Measurements from ENCODE around the gene ST7.

DNA sequence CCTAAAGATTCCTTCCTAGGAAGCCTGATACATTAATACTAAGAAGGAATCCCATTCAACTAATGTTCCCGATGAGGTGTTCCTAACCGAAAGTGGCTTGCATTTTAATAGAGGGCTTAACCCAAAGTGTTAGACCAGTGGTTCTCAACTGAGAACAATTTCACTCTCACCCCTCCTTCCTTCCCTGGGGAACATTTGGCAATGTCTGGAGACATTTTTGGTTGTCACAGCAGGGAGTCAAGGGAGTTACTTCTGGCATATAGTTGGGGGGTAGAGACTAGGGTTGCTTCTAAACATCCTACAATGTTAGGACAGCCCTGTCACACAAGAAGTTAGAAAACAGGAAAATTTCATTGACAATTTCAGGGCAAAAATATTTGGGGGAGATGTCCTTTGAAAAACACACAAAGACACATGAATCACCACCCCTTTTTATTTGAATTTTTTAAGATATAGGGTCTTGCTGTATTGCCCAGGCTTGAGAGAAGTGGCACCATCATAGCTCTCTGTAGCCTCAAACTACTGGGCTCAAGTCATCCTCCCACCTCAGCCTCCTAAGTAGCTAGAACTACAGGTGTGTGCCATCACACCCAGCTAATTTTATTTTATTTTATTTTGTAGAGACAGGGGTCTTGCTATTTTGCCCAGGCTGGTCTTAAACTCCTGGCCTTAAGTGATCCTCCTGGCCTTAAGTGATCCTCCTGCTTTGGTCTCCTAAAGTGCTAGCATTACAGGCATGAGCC is 318.9 kb downstream of the ST7 start:
- TF ChIP-seq REST (IDR thresholded peaks at IDR 0.05) (no peak), EP300 (IDR thresholded peaks at IDR 0.05) (no peak)
- TF ChIP-seq, protein P1, sequence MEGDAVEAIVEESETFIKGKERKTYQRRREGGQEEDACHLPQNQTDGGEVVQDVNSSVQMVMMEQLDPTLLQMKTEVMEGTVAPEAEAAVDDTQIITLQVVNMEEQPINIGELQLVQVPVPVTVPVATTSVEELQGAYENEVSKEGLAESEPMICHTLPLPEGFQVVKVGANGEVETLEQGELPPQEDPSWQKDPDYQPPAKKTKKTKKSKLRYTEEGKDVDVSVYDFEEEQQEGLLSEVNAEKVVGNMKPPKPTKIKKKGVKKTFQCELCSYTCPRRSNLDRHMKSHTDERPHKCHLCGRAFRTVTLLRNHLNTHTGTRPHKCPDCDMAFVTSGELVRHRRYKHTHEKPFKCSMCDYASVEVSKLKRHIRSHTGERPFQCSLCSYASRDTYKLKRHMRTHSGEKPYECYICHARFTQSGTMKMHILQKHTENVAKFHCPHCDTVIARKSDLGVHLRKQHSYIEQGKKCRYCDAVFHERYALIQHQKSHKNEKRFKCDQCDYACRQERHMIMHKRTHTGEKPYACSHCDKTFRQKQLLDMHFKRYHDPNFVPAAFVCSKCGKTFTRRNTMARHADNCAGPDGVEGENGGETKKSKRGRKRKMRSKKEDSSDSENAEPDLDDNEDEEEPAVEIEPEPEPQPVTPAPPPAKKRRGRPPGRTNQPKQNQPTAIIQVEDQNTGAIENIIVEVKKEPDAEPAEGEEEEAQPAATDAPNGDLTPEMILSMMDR (IDR thresholded peaks at IDR 0.05): no peak
